ENCODE results near the gene FBXL4. TPM values are rescaled to one million over a fixed set of nuclear protein-coding genes. Genes with fewer than 3 reads are reported as not detected.

The FBXL4 gene
- 14.7 and 23.6 TPM in 2 replicates for total RNA-seq (ENCODE audit: low replicate concordance)

GRCh38 chr6:98947411-98948292 is at the start of gene FBXL4:
Gene FBXL4 (minus strand): TSS chr6:98947946. CDS start chr6:98926988, 20,958 bp downstream.
- no peak for TF ChIP-seq CTCF (IDR thresholded peaks at IDR 0.05; ENCODE audit: insufficient read depth, low read length)
- peak; percentile 78 for DNase-seq (ENCODE audit: low read depth)

GRCh38 chr6:98995116-98995515 is 47.4 kb upstream of the FBXL4 start:
- no peak overlapping the region for H3K4me3 ChIP-seq (ENCODE audit: low read depth, low read length)
- no peak for DNase-seq (ENCODE audit: low read depth)
- no peak for TF ChIP-seq CTCF (IDR thresholded peaks at IDR 0.05; ENCODE audit: insufficient read depth, low read length)

More at GRCh38 chr6:98947411-98948292, at the start of gene FBXL4:
- H3K4me3 ChIP-seq (ENCODE audit: low read depth, low read length) = peak within 1 kb of the TSS; percentile 85

- TF ChIP-seq CTCF (IDR thresholded peaks at IDR 0.05; ENCODE audit: insufficient read depth, low read length) = no peak
- no peak overlapping the region for H3K4me3 ChIP-seq (ENCODE audit: low read depth, low read length)
- no peak for DNase-seq (ENCODE audit: low read depth)
These were observed 44.8 kb upstream of the FBXL4 start for GRCh38 chr6:98992535-98992934.

- no peak for TF ChIP-seq CTCF (IDR thresholded peaks at IDR 0.05; ENCODE audit: insufficient read depth, low read length)
- no peak overlapping the region for H3K4me3 ChIP-seq (ENCODE audit: low read depth, low read length)
- DNase-seq (ENCODE audit: low read depth) = no peak
These were observed 38.4 kb upstream of the FBXL4 start for GRCh38 chr6:98986071-98986615.

GRCh38 chr6:98985391-98985790 is 37.6 kb upstream of the FBXL4 start:
- H3K4me3 ChIP-seq (ENCODE audit: low read depth, low read length) = no peak overlapping the region
- no peak for DNase-seq (ENCODE audit: low read depth)
- no peak for TF ChIP-seq CTCF (IDR thresholded peaks at IDR 0.05; ENCODE audit: insufficient read depth, low read length)

- no peak for TF ChIP-seq CTCF (IDR thresholded peaks at IDR 0.05; ENCODE audit: insufficient read depth, low read length)
- no peak for DNase-seq (ENCODE audit: low read depth)
- no peak overlapping the region for H3K4me3 ChIP-seq (ENCODE audit: low read depth, low read length)
These were observed 36.4 kb upstream of the FBXL4 start for GRCh38 chr6:98984121-98984520.
